GM23338 (cell line): ENCODE results near the gene GSTK1. TPM values are rescaled to one million over a fixed set of nuclear protein-coding genes. Genes with fewer than 3 reads are reported as not detected.

ENCODE experiments used
- ATAC-seq: fragments of 200-7000 bp; cut with Tn5 transposase; 3 replicates; pipeline ENCODE4 v1.9.1; 2020
- DNase-seq: peaks from one replicate; pipeline ENCODE4 v3.0.0-alpha.2; 2015; ENCODE audit warnings: low spot score
- H2AFZ ChIP-seq: fragments of 200-600 bp; sonication (generic); 2 replicates; pipeline ENCODE4 v1.8.0; 2016; ENCODE audit warnings: antibody characterized with exemption, mild to moderate bottlenecking, moderate library complexity
- H3F3A ChIP-seq: fragments of 200-600 bp; sonication (generic); replicated peaks from 2 replicates; pipeline ENCODE4 v1.8.0; 2017; ENCODE audit warnings: antibody characterized with exemption, mixed run types, low read depth
- H3K27ac ChIP-seq: fragments of 200-600 bp; sonication (generic); 2 replicates; pipeline ENCODE4 v1.6.1; 2016; ENCODE audit warnings: low read depth
- H3K27me3 ChIP-seq: fragments of 200-600 bp; sonication (generic); 2 replicates; pipeline ENCODE4 v1.8.0; 2016; ENCODE audit warnings: mild to moderate bottlenecking, mixed run types, moderate library complexity; ENCODE audit not compliant: insufficient read depth
- H3K36me3 ChIP-seq: fragments of 200-600 bp; sonication (generic); 2 replicates; pipeline ENCODE4 v1.8.0; 2016; ENCODE audit warnings: mild to moderate bottlenecking; ENCODE audit not compliant: insufficient read depth
- H3K4me1 ChIP-seq: fragments of 200-600 bp; sonication (generic); 2 replicates; pipeline ENCODE4 v1.8.0; 2016; ENCODE audit warnings: mild to moderate bottlenecking, moderate library complexity; ENCODE audit not compliant: insufficient read depth
- H3K4me2 ChIP-seq: fragments of 200-600 bp; sonication (generic); 2 replicates; pipeline ENCODE4 v1.7.1; 2017; ENCODE audit warnings: mixed run types
- H3K4me3 ChIP-seq: fragments of 200-600 bp; sonication (generic); 2 replicates; pipeline ENCODE4 v1.6.1; 2016; ENCODE audit warnings: mixed run types
- H3K79me2 ChIP-seq: fragments of 200-600 bp; sonication (generic); replicated peaks from 2 replicates; pipeline ENCODE4 v1.8.0; 2017; ENCODE audit warnings: mild to moderate bottlenecking; ENCODE audit not compliant: insufficient read depth
- H3K9me2 ChIP-seq: fragments of 200-600 bp; sonication (generic); 2 replicates; pipeline ENCODE4 v1.8.0; 2017; ENCODE audit not compliant: insufficient read depth
- H4K20me1 ChIP-seq: fragments of 200-600 bp; sonication (generic); replicated peaks from 2 replicates; pipeline ENCODE4 v1.8.0; 2017; ENCODE audit warnings: mild to moderate bottlenecking; ENCODE audit not compliant: insufficient read depth
- H3K27ac Mint-ChIP-seq: 2 replicates; pipeline ENCODE4 v1.8.0; 2020; ENCODE audit warnings: inconsistent platforms, mild to moderate bottlenecking, moderate library complexity, mixed read lengths
- H3K27me3 Mint-ChIP-seq: 3 replicates; pipeline ENCODE4 v1.8.0; 2022; ENCODE audit warnings: low read depth, mild to moderate bottlenecking, moderate library complexity, mixed read lengths, inconsistent platforms; ENCODE audit not compliant: insufficient read depth, poor library complexity
- H3K36me3 Mint-ChIP-seq: 3 replicates; pipeline ENCODE4 v1.8.0; 2021; ENCODE audit warnings: low read depth, mild to moderate bottlenecking, inconsistent platforms, moderate library complexity, mixed read lengths
- H3K4me1 Mint-ChIP-seq: 3 replicates; pipeline ENCODE4 v1.8.0; 2020; ENCODE audit warnings: mild to moderate bottlenecking, inconsistent platforms, mixed read lengths
- H3K4me3 Mint-ChIP-seq: 3 replicates; pipeline ENCODE4 v1.8.0; 2021; ENCODE audit warnings: moderate library complexity, mild to moderate bottlenecking, inconsistent platforms, mixed read lengths
- H3K9me3 Mint-ChIP-seq: 3 replicates; pipeline ENCODE4 v1.8.0; 2020; ENCODE audit warnings: moderate library complexity, mild to moderate bottlenecking, inconsistent platforms, mixed read lengths
- CREB1 ChIP-seq: fragments of 250-450 bp; sonication (Bioruptor Pico); IDR thresholded peaks from 2 replicates; pipeline ENCODE4 v1.5.0; 2020; ENCODE audit warnings: low read depth, mild to moderate bottlenecking, moderate library complexity
- CTCF ChIP-seq, 2 experiments: fragments of 200-600 bp in 1 of 2; sonication (generic) in 1 of 2; conservative IDR thresholded peaks; 2 replicates each; pipeline versions ENCODE4 v1.5.1 to v1.6.1; 2016 to 2017; ENCODE audit warnings: antibody characterized with exemption in 2 of 2, low read depth in 2 of 2, mild to moderate bottlenecking in 2 of 2, moderate library complexity in 1 of 2
- ETS1 ChIP-seq: IDR thresholded peaks from 2 replicates; pipeline ENCODE4 v1.6.1; 2016; ENCODE audit warnings: antibody characterized with exemption
- EZH2 ChIP-seq: fragments of 200-600 bp; sonication (generic); IDR thresholded peaks from one replicate; pipeline ENCODE4 v1.8.0; 2017; ENCODE audit warnings: antibody characterized with exemption, mild to moderate bottlenecking, low read depth; ENCODE audit not compliant: unreplicated experiment
- EZH2phosphoT487 ChIP-seq: fragments of 200-600 bp; sonication (generic); IDR thresholded peaks from one replicate; pipeline ENCODE4 v1.8.1; 2018; ENCODE audit warnings: antibody characterized with exemption; ENCODE audit not compliant: unreplicated experiment
- JUNB ChIP-seq: IDR thresholded peaks from one replicate; pipeline ENCODE4 v1.6.1; 2016; ENCODE audit warnings: antibody characterized with exemption; ENCODE audit not compliant: unreplicated experiment
- NANOG ChIP-seq: IDR thresholded peaks from 2 replicates; pipeline ENCODE4 v1.6.1; 2016; ENCODE audit warnings: antibody characterized with exemption, borderline replicate concordance
- REST ChIP-seq: IDR thresholded peaks from one replicate; pipeline ENCODE4 v1.6.1; 2018; ENCODE audit warnings: antibody characterized with exemption; ENCODE audit not compliant: unreplicated experiment
- STAT1 ChIP-seq: IDR thresholded peaks from one replicate; pipeline ENCODE4 v1.6.1; 2016; ENCODE audit warnings: antibody characterized with exemption; ENCODE audit not compliant: unreplicated experiment
- ZNF114 ChIP-seq: fragments of 250-450 bp; sonication (Bioruptor Pico); IDR thresholded peaks from 2 replicates; pipeline ENCODE4 v1.5.0; 2020; ENCODE audit warnings: mild to moderate bottlenecking, moderate library complexity
- ZNF331 ChIP-seq: fragments of 250-450 bp; sonication (Bioruptor Pico); IDR thresholded peaks from 2 replicates; pipeline ENCODE4 v1.5.0; 2020; ENCODE audit warnings: low read depth, mild to moderate bottlenecking, moderate library complexity
- polyA plus RNA-seq: library from polyadenylated mRNA; unstranded; fragments of >200 nt; fragmentation: Nextera tagmentation; extraction: Ambion mirVana; gene quantifications from 2 replicates; pipeline ENCODE4 v1.2.1, GENCODE V29; 2016
- total RNA-seq: library from RNA; depleted of rRNA; stranded (reverse); fragments of >200 nt; shearing (Covaris generic); gene quantifications from 2 replicates; pipeline ENCODE4 v1.2.3, GENCODE V29; 2014

The GSTK1 gene
- total and polyA plus RNA-seq, 2 experiments from 2014 or later = 26.4 to 27.5 TPM

GRCh38 chr7:143217806-143218205 lies 45.4 kb upstream of the GSTK1 start (continued):
- no peak for TF ChIP-seq REST
- TF ChIP-seq ZNF114 (CRISPR knock-in tag) = no peak
- no peak for TF ChIP-seq EZH2
- TF ChIP-seq JUNB = no peak
- no peak for TF ChIP-seq STAT1
- TF ChIP-seq ETS1 = no peak
- TF ChIP-seq NANOG = no peak

GRCh38 chr7:143221286-143221685 lies 42.0 kb upstream of the GSTK1 start:
- no peaks in the 10 kb centered on the region for H3K9me2 ChIP-seq
- H3K27me3 Mint-ChIP-seq = no peaks in the 10 kb centered on the region
- no peak overlapping the region for H3K27ac Mint-ChIP-seq

More at GRCh38 chr7:143221286-143221685, 42.0 kb upstream of the GSTK1 start:
- Histone ChIP-seq H2AFZ (no peak overlapping the region), H3K4me3 (no peak overlapping the region), H3K79me2 (no peaks in the 10 kb centered on the region), H3K4me2 (no peak overlapping the region), H3F3A (no peaks in the 10 kb centered on the region), H3K4me1 (no peaks in the 10 kb centered on the region), H3K27ac (no peak overlapping the region), H3K36me3 (no peaks in the 10 kb centered on the region), H3K27me3 (no peaks in the 10 kb centered on the region), H4K20me1 (no peaks in the 10 kb centered on the region)
- TF ChIP-seq ZNF331 (CRISPR knock-in tag) (no peak), ZNF114 (CRISPR knock-in tag) (no peak), CREB1 (CRISPR knock-in tag) (no peak), JUNB (no peak), STAT1 (no peak), NANOG (no peak), CTCF (conservative IDR thresholded peaks at IDR 0.05; ENCODE audit: low read depth in 2 of 2) (no peak), EZH2phosphoT487 (no peak)
- Mint-ChIP-seq H3K9me3 (no peaks in the 10 kb centered on the region), H3K36me3 (no peaks in the 10 kb centered on the region), H3K4me1 (no peaks in the 10 kb centered on the region), H3K4me3 (no peak overlapping the region)
- no peak for DNase-seq
- ATAC-seq = no peak
